Parathyroid adenoma (tissue), 2 donors: ENCODE data around the gene SLC29A1.

ENCODE experiments used
- H2AFZ ChIP-seq: fragments of 300-600 bp; sonication (generic); one replicate; pipeline ENCODE4 v1.7.0; 2017; ENCODE audit warnings: antibody characterized with exemption, mild to moderate bottlenecking
- H3K27ac ChIP-seq: fragments of 300-600 bp; sonication (generic); one replicate; pipeline ENCODE4 v1.7.0; 2017
- H3K27me3 ChIP-seq: fragments of 300-600 bp; sonication (generic); one replicate; pipeline ENCODE4 v1.7.0; 2017; ENCODE audit warnings: low read length; ENCODE audit not compliant: control insufficient read depth, insufficient read depth
- H3K36me3 ChIP-seq: fragments of 300-600 bp; sonication (generic); one replicate; pipeline ENCODE4 v1.7.0; 2017; ENCODE audit warnings: low read length; ENCODE audit not compliant: control insufficient read depth, insufficient read depth
- H3K4me1 ChIP-seq: fragments of 300-600 bp; sonication (generic); one replicate; pipeline ENCODE4 v1.7.0; 2017; ENCODE audit warnings: control low read depth
- H3K4me2 ChIP-seq: fragments of 300-600 bp; sonication (generic); one replicate; pipeline ENCODE4 v1.7.0; 2017; ENCODE audit warnings: low read length
- H3K4me3 ChIP-seq: fragments of 300-600 bp; sonication (generic); one replicate; pipeline ENCODE4 v1.7.0; 2017; ENCODE audit warnings: low read depth, low read length
- H3K79me2 ChIP-seq: fragments of 300-600 bp; sonication (generic); one replicate; pipeline ENCODE4 v1.7.0; 2017; ENCODE audit warnings: control low read depth
- H3K9ac ChIP-seq: fragments of 300-600 bp; sonication (generic); one replicate; pipeline ENCODE4 v1.7.0; 2017; ENCODE audit warnings: mild to moderate bottlenecking
- H3K9me3 ChIP-seq: fragments of 300-600 bp; sonication (generic); one replicate; pipeline ENCODE4 v1.7.0; 2017; ENCODE audit warnings: low read length; ENCODE audit not compliant: control insufficient read depth
- TF ChIP-seq, protein P1 (sequence below): fragments of 300-600 bp; sonication (generic); IDR thresholded peaks from one replicate; pipeline ENCODE4 v1.7.0; 2017; ENCODE audit warnings: antibody characterized with exemption, mild to moderate bottlenecking
- donor health status: primary hyperparathyroidism.

The SLC29A1 gene

DNA sequence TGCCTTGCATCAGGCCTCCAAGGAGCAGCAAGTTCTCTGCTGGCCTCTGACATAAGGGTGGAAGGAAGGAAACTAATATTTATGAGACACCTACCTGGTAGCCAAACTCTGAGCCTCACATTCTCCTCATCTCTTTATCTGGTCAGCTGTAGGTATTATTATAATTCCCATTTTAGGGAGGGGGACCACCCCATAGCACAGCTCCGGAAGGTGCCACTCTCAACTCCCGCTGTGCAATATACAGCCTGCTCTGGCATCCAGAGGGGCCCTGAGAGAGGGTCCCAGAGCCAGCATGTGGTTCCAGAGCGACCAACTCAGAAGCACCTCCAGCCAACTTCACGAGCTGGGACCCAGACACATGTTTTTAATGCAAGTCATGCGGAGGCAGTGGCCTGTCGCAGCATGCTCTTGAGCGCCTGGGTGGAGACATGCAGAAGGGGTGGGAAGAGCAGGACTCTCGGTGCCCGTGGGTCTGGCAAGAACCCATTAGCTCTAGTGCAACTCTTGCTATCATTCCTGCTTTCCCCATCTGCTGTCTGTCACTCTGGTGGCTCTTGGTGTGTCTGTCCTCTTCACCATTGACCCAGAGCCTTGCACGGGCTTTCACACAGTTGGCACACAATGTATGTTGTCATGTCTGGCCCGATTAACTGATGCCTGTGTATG lies 21.6 kb upstream of the SLC29A1 start:
- H3K9me3 ChIP-seq: no peaks in the 10 kb centered on the region
- TF ChIP-seq, protein P1, sequence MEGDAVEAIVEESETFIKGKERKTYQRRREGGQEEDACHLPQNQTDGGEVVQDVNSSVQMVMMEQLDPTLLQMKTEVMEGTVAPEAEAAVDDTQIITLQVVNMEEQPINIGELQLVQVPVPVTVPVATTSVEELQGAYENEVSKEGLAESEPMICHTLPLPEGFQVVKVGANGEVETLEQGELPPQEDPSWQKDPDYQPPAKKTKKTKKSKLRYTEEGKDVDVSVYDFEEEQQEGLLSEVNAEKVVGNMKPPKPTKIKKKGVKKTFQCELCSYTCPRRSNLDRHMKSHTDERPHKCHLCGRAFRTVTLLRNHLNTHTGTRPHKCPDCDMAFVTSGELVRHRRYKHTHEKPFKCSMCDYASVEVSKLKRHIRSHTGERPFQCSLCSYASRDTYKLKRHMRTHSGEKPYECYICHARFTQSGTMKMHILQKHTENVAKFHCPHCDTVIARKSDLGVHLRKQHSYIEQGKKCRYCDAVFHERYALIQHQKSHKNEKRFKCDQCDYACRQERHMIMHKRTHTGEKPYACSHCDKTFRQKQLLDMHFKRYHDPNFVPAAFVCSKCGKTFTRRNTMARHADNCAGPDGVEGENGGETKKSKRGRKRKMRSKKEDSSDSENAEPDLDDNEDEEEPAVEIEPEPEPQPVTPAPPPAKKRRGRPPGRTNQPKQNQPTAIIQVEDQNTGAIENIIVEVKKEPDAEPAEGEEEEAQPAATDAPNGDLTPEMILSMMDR: no peak
- H3K4me2 ChIP-seq: no peak overlapping the region
- no peak overlapping the region for H2AFZ ChIP-seq
- H3K36me3 ChIP-seq: no peaks in the 10 kb centered on the region
- H3K4me1 ChIP-seq: no peaks in the 10 kb centered on the region
- no peak overlapping the region for H3K9ac ChIP-seq
- H3K27me3 ChIP-seq: no peaks in the 10 kb centered on the region
- no peaks in the 10 kb centered on the region for H3K79me2 ChIP-seq
- no peak overlapping the region for H3K4me3 ChIP-seq
- H3K27ac ChIP-seq: peak overlapping the region; percentile 4

DNA sequence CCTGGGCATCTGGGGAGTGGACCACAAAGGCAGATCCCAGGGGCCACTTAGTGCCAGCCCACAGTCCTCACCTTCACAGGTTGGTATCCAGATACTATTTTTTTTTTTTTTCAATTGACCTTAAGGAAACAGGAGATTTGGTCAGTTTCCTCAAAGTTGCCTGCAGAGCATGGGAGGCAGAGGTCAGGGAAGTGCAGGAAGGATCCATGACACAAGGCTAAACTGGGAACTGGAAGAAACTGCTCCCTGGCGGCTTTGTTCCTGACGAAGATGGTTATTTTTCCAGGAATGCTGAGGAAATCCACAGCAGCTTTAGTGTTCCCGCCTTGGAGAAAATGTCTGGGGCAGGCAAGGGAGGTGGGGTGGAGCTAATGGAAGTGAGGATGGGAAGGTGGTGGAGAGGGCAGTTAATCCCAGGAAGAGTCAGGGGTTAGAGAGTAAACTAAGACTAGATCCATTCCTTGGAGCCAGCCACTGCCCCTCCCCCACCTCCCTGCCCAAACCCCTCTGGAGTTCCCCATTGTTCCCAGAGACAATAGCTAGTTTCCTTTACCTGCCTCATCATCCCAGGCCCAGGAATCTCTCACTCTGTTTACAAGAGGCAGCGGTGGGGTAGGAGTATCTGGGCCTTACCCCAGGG lies 20.9 kb upstream of the SLC29A1 start:
- H3K36me3 ChIP-seq: no peaks in the 10 kb centered on the region
- TF ChIP-seq, protein P1: no peak
- H3K4me2 ChIP-seq: no peak overlapping the region
- no peaks in the 10 kb centered on the region for H3K9me3 ChIP-seq
- no peak overlapping the region for H3K9ac ChIP-seq
- H3K27ac ChIP-seq: peak overlapping the region; percentile 59
- H3K4me3 ChIP-seq: no peak overlapping the region
- no peak overlapping the region for H2AFZ ChIP-seq
- no peaks in the 10 kb centered on the region for H3K4me1 ChIP-seq
- H3K27me3 ChIP-seq: no peaks in the 10 kb centered on the region
- no peaks in the 10 kb centered on the region for H3K79me2 ChIP-seq

DNA sequence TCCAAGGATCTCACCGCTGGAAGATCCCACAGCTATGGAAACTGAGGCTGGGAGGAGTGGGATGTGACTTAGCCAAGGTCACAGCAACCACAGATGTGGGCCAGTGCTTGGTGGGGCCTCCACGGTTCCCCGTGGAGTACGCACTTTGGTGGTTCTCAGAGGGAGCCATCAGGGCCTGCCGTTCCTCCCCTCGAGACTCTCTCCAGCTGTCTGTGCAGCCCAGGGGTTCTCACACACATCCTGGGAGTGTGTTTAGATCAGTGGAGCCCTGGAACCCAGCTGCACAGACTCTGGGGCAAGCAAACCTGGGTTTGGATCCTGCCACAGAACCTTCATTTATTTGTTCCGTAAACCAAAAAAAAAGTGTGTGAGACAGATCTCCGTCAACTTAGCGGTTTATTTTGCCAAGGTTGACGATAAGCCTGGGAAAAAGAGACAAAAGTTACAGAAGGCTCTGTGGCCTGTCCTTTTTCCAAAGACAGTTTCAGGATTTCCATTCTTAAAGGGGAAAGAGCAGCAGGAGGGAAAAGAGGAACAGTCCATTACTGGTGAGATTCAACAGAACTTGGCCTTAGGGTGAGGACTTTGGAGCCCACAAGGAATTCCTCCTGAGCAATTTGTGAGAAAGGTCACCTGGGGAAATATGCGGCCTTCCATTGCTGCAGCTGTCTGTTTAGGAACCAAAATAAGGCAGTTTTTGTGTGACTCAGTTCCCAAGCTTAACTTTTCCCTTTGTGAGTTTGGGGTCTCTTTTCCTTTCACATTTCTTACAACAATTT lies 20.2 kb upstream of the SLC29A1 start:
- H3K9me3 ChIP-seq: no peaks in the 10 kb centered on the region
- peak overlapping the region; percentile 59 for H3K27ac ChIP-seq
- no peak overlapping the region for H2AFZ ChIP-seq
- H3K27me3 ChIP-seq: no peaks in the 10 kb centered on the region
- H3K79me2 ChIP-seq: no peaks in the 10 kb centered on the region
- no peaks in the 10 kb centered on the region for H3K4me1 ChIP-seq
- H3K36me3 ChIP-seq: no peaks in the 10 kb centered on the region
- no peak overlapping the region for H3K4me3 ChIP-seq
- TF ChIP-seq, protein P1: no peak
- H3K4me2 ChIP-seq: no peak overlapping the region
- no peak overlapping the region for H3K9ac ChIP-seq

DNA sequence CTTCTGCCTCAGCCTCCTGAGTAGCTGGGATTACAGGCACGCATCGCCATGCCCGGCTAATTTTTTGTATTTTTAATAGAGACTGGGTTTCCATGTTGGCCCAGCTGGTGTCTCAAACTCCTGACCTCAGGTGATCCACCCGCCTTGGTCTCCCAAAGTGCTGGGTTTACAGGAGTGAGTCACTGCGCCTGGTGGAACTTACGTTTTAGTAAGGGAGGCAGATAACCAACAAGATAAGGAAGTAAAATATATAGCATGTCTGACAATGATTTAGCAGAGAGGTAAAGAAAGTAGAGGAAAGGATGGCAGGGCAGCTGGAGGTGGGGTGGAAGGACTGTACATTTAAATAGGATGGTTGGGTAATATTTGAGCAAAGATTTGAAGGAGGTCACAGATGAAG lies 19.4 kb upstream of the SLC29A1 start:
- no peak overlapping the region for H3K27ac ChIP-seq
- no peaks in the 10 kb centered on the region for H3K4me1 ChIP-seq
- H3K4me3 ChIP-seq: no peak overlapping the region
- no peaks in the 10 kb centered on the region for H3K79me2 ChIP-seq
- no peaks in the 10 kb centered on the region for H3K9me3 ChIP-seq
- TF ChIP-seq, protein P1: no peak
- no peak overlapping the region for H2AFZ ChIP-seq
- H3K27me3 ChIP-seq: no peaks in the 10 kb centered on the region
- no peak overlapping the region for H3K9ac ChIP-seq
- no peaks in the 10 kb centered on the region for H3K36me3 ChIP-seq
- no peak overlapping the region for H3K4me2 ChIP-seq
